T-helper 17 cell (primary cell): ENCODE data around the gene PHF24. TPM values are rescaled to one million over a fixed set of nuclear protein-coding genes. Genes with fewer than 3 reads are reported as not detected.
"Not testable (repeated sequence)": the region's sequence is repeated elsewhere in the genome, so short reads cannot be mapped to it uniquely, and the experiment has no call there.

ENCODE experiments used
- ATAC-seq: fragments of 150-1000 bp; cut with Tn5 transposase; 2 replicates; pipeline ENCODE4 v1.10.0; 2021; ENCODE audit warnings: mild to moderate bottlenecking, moderate library complexity
- DNase-seq, 3 donors: peaks; one replicate each; pipeline versions ENCODE4 v3.0.0 to v3.0.0-alpha.2; 2020 to 2021
- H3K9me3 ChIP-seq: one replicate; pipeline ENCODE4 v1.7.0; 2013; ENCODE audit warnings: low read length, mild to moderate bottlenecking; ENCODE audit not compliant: control insufficient read depth, poor library complexity, severe bottlenecking
- H3K27ac Mint-ChIP-seq: one replicate; pipeline ENCODE4 v1.8.0; 2022; ENCODE audit warnings: mild to moderate bottlenecking, moderate library complexity, mixed read lengths
- H3K27me3 Mint-ChIP-seq: one replicate; pipeline ENCODE4 v1.8.0; 2022; ENCODE audit warnings: mixed read lengths
- H3K36me3 Mint-ChIP-seq: one replicate; pipeline ENCODE4 v1.8.0; 2022; ENCODE audit warnings: low read depth, mixed read lengths
- H3K4me1 Mint-ChIP-seq: one replicate; pipeline ENCODE4 v1.8.0; 2022; ENCODE audit warnings: mild to moderate bottlenecking, mixed read lengths
- H3K4me3 Mint-ChIP-seq: one replicate; pipeline ENCODE4 v1.8.0; 2022; ENCODE audit warnings: mild to moderate bottlenecking, moderate library complexity, mixed read lengths
- total RNA-seq, 4 donors: library from RNA in 2 of 4; stranded (reverse) in 2 of 4; gene quantifications; one replicate each; pipeline ENCODE4 v1.2.3 and lab custom pipeline; 2022 to 2026

The PHF24 gene
- total RNA-seq (not detected), total RNA-seq (lab: John Stamatoyannopoulos, UW) (0 reads per million in 2 donors)

GRCh38 chr9:34957492-34958410 is at the start of gene PHF24:
PHF24 (plus strand) TSS chr9:34958285; CDS start chr9:34971299, 13,014 bp downstream.
- DNase-seq (peak in 2 of 3 donors; percentile 18 to 23), ATAC-seq (peak; percentile 89)
- Mint-ChIP-seq H3K27me3 (peaks cover 75% of the 10 kb centered on the region), H3K36me3 (peaks cover 12% of the 10 kb centered on the region), H3K27ac (no peak within 1 kb of the TSS), H3K4me1 (peaks cover 7% of the 10 kb centered on the region), H3K4me3 (peak within 1 kb of the TSS; percentile 72)
- no peaks in the 10 kb centered on the region for H3K9me3 ChIP-seq

DNA sequence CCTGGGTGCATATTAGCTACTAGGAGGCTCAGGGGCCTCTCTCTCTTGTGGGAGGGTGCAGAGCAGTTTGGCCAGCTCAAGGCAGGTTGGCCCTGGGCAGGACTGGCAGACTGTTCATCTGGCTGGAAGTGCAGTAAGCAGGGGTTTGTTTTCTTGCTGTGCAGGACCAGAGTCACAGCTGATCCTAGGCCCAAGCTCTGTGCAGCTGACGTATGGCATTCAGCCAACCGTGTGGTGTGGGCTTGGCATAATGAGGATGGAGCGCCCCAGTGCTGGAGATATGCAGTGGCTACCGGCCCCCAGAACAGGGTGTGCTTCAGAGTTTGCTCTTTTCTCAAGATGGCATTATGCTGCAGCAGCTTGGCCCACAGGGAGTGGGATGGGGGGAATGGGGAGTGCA is 31.0 kb upstream of the PHF24 start:
- Mint-ChIP-seq H3K27me3 (peaks cover 43% of the 10 kb centered on the region), H3K4me1 (no peaks in the 10 kb centered on the region), H3K27ac (no peak overlapping the region), H3K36me3 (peaks cover 2% of the 10 kb centered on the region), H3K4me3 (no peak overlapping the region)
- no peaks in the 10 kb centered on the region for H3K9me3 ChIP-seq
- no peak for ATAC-seq
- DNase-seq = no peak

DNA sequence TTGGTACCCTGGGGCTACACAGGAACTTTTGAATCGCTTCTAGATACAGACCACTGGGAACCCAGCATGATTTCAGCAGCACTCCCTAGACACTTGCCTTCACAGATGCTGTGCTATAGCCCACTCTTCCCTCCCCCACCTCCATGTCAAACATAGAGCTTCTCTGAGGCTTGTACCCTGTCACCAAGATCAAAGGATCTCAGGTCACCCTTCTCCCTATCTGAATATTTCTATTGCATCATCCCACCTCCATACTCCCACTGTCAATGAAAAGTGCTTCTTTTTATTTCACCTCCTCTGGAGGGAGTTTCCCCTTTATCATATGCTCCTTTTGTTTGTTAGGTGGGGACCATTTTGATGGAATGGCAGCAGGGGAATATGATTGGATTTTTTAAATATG is 29.2 kb upstream of the PHF24 start:
- DNase-seq = no peak
- Mint-ChIP-seq H3K27ac (no peak overlapping the region), H3K27me3 (peaks cover 36% of the 10 kb centered on the region), H3K4me3 (no peak overlapping the region), H3K4me1 (no peaks in the 10 kb centered on the region), H3K36me3 (peaks cover 4% of the 10 kb centered on the region)
- H3K9me3 ChIP-seq = no peaks in the 10 kb centered on the region
- ATAC-seq = no peak

DNA sequence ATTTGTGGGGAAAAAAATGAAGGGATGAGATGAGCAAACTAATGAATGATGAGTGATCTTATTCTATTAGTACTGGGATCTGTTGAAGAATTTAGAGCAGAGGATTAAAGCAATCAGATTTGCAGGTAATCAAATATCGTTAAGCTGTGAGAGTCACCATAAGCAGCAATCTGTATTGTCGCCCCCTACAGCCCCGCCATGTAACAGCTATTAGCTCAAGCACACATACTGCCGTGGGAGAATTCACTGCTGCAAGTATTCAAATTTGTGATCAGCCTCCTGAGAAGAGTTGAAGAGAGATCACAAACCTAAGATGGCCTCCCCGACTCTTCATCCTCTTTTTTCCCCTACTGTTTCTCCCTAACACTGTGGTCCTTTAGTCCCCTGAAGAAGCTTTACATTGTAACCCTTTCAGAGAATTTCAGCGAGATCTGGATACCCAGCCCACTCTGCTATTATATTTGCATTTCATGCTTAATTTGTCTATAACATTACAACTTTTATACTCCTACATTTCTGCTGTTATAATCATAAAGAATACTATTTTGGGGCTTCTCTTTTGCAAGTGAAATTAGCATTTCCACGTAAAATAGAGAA is 28.5 kb upstream of the PHF24 start:
- H3K36me3 Mint-ChIP-seq = peaks cover 4% of the 10 kb centered on the region
- H3K27me3 Mint-ChIP-seq = peaks cover 42% of the 10 kb centered on the region
- ATAC-seq (peak; percentile 57), DNase-seq (no peak)
- H3K27ac Mint-ChIP-seq = no peak overlapping the region
- H3K4me3 Mint-ChIP-seq = no peak overlapping the region
- no peaks in the 10 kb centered on the region for H3K4me1 Mint-ChIP-seq
- no peaks in the 10 kb centered on the region for H3K9me3 ChIP-seq

- not testable (repeated sequence) for H3K9me3 ChIP-seq, DNase-seq, H3K4me3 Mint-ChIP-seq, H3K36me3 Mint-ChIP-seq, H3K27ac Mint-ChIP-seq, ATAC-seq, H3K4me1 Mint-ChIP-seq
- peaks cover 39% of the 10 kb centered on the region for H3K27me3 Mint-ChIP-seq
These were observed 18.1 kb upstream of the PHF24 start for GRCh38 chr9:34939989-34940388.

GRCh38 chr9:34948451-34948850 is 9.6 kb upstream of the PHF24 start:
- DNase-seq (no peak), ATAC-seq (no peak)
- no peaks in the 10 kb centered on the region for H3K9me3 ChIP-seq
- H3K4me1 Mint-ChIP-seq = peaks cover 4% of the 10 kb centered on the region
- H3K4me3 Mint-ChIP-seq = no peak overlapping the region
- no peak overlapping the region for H3K27ac Mint-ChIP-seq
- peaks cover 56% of the 10 kb centered on the region for H3K27me3 Mint-ChIP-seq
- peaks cover 2% of the 10 kb centered on the region for H3K36me3 Mint-ChIP-seq

DNA sequence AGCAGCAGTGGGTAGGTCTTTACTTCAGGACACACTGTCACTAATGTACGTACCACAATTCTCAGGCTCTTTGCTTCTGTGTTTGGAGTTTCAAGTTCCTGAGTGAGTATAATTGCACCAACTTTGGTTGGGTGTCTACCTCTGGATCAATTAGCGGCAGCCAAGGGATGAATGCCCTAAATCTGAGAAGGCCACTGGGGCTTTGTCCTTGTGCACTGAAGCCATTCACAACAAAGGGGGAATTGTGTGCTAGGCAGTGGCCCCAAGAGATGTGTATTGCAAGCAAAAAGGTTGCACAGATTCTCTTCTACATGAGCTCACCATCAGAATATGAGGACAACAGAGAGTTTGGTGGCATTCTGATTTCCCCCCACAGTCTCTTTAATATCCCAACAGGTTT is 3.9 kb upstream of the PHF24 start:
- H3K4me1 Mint-ChIP-seq = peaks cover 6% of the 10 kb centered on the region
- DNase-seq (no peak), ATAC-seq (no peak)
- H3K9me3 ChIP-seq = no peaks in the 10 kb centered on the region
- no peak overlapping the region for H3K27ac Mint-ChIP-seq
- no peak overlapping the region for H3K4me3 Mint-ChIP-seq
- H3K27me3 Mint-ChIP-seq = peaks cover 71% of the 10 kb centered on the region
- peaks cover 6% of the 10 kb centered on the region for H3K36me3 Mint-ChIP-seq

DNA sequence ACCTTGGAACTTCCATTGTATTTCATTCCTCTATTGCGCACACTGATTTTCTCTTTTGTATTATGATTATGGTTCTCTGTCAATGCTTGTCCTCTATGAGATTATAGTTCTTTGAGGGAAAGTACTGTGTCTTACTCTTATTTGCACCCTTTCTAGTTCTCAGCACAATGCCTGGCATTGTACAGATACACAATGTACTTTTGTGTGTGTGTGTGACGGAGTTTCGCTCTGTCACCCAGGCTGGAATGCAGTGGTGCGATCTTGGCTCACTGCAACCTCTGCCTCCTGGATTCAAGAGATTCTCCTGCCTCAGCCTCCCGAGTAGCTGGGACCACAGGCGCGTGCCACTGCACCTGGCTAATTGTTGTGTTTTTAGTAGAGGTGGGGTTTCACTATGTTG is 2.0 kb upstream of the PHF24 start:
- H3K27ac Mint-ChIP-seq, H3K4me1 Mint-ChIP-seq, ATAC-seq, H3K4me3 Mint-ChIP-seq, H3K9me3 ChIP-seq, DNase-seq, H3K36me3 Mint-ChIP-seq: not testable (repeated sequence)
- peaks cover 74% of the 10 kb centered on the region for H3K27me3 Mint-ChIP-seq

DNA sequence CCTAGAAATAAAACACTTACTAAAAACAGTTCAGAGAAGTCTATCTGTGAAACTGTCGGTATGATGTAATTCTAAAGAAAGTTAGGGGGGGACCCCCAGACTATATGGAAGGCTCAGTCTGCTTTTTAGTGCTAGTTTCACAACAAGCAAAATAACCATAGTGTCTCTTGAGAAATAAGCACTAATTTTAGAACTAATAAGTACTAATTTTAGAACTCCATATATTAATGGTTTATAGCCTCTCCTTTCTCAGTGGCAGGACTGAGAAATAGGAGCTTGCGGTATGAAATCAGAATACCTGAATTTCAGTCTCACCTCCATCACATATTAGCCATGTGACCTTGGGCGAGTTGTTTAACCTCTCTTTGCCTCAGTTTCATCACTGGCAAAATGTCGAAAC is 1.4 kb upstream of the PHF24 start:
- Mint-ChIP-seq H3K4me1 (peaks cover 8% of the 10 kb centered on the region), H3K36me3 (peaks cover 12% of the 10 kb centered on the region), H3K4me3 (peak overlapping the region; percentile 19), H3K27ac (no peak overlapping the region), H3K27me3 (peaks cover 74% of the 10 kb centered on the region)
- DNase-seq = no peak
- no peak for ATAC-seq
- no peaks in the 10 kb centered on the region for H3K9me3 ChIP-seq

- H3K4me1 Mint-ChIP-seq = peaks cover 7% of the 10 kb centered on the region
- DNase-seq (no peak), ATAC-seq (peak; percentile 37)
- H3K9me3 ChIP-seq = no peaks in the 10 kb centered on the region
- no peak overlapping the region for H3K27ac Mint-ChIP-seq
- H3K27me3 Mint-ChIP-seq = peaks cover 83% of the 10 kb centered on the region
- H3K36me3 Mint-ChIP-seq = peaks cover 12% of the 10 kb centered on the region
- peak overlapping the region; percentile 63 for H3K4me3 Mint-ChIP-seq
These were observed 412 bp downstream of the PHF24 start for GRCh38 chr9:34958411-34958982.

DNA sequence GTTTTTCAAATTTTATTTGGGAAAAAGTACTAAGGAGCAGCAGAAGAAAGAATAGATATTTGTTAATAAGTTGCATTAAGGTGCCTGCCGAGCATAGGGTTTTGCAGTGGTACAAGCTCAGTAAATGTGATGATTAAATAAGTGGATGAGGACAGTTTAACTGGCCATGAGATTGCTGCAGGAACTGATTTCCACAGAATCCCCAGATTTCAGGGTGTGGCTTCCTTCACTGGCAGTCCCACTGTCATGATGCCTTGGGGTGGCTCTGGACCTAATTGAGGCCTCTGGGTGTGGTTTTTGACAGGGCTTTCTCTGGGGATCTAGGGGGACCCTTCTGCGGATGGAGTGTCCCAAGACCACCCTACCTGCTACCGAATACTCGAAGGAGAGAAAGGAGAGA is 1.4 kb downstream of the PHF24 start:
- DNase-seq (no peak), ATAC-seq (no peak)
- H3K36me3 Mint-ChIP-seq = peaks cover 9% of the 10 kb centered on the region
- H3K4me1 Mint-ChIP-seq = peaks cover 8% of the 10 kb centered on the region
- no peaks in the 10 kb centered on the region for H3K9me3 ChIP-seq
- no peak overlapping the region for H3K27ac Mint-ChIP-seq
- no peak overlapping the region for H3K4me3 Mint-ChIP-seq
- peaks cover 86% of the 10 kb centered on the region for H3K27me3 Mint-ChIP-seq

DNA sequence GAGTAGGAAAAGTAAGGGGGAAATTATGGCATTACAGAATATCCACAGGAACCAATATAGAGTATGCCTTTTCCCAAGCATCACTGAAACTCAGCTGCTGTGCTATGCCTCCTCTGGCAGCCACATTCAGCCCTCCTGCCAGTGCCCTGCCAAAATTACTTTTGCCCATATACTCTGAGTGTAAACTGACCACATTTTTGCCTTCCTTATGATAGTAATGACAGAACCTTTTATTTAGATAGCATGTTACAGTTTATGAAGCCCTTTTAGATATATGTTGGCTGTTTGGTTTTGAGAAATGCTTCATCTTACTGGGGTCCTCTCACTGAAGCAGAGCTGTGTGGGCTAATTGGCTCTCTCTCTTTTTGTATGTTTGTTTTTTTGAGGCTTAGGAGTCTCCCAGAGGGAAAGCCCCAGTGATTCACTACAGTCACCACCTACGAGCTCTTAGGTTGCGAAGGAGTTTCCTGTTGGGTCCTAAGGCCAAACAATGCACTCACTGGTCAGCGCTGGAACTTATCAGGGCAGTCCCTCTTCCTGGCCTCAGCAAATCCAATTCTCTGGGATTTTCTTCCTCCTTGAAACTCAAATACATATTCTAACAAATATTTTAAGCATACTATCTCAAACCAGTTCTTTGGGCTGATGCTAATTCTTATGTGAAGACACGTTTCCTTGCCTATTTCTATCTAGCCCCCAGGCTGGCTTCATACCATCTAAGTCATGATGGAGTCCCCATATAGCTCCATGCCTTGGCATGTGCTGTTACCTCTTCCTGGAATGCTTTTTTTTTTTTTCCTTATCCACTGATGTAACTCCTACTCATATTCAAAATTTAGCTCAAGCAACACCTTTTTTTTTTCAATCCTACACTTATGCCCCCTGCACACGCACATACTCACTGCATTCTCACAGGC is 3.7 kb downstream of the PHF24 start:
- ATAC-seq (no peak), DNase-seq (no peak)
- H3K27me3 Mint-ChIP-seq = peaks cover 86% of the 10 kb centered on the region
- H3K9me3 ChIP-seq = no peaks in the 10 kb centered on the region
- H3K36me3 Mint-ChIP-seq = peaks cover 5% of the 10 kb centered on the region
- H3K27ac Mint-ChIP-seq = no peak overlapping the region
- peaks cover 10% of the 10 kb centered on the region for H3K4me1 Mint-ChIP-seq
- no peak overlapping the region for H3K4me3 Mint-ChIP-seq

DNA sequence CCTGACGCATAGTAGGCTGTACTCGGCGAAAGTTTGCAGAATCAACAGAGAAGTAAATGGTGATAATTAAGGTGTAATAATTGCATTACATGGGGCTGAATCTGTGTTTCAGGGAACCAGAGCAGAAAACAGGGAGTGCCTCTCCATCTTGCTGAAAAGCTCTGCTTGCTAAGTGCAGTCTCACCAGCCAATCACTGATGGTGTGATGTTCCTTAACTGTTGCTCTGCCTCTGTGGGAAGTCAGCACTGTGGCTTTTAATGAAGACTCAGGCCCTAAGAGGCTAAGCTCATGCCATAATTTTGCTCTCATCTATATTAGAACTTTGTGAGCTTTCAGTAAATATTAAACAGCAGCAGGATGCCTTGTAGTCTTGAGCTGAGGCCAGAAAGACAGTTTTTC is 4.5 kb downstream of the PHF24 start:
- DNase-seq = no peak
- peaks cover 86% of the 10 kb centered on the region for H3K27me3 Mint-ChIP-seq
- no peak overlapping the region for H3K27ac Mint-ChIP-seq
- ATAC-seq = no peak
- H3K9me3 ChIP-seq = no peaks in the 10 kb centered on the region
- H3K4me1 Mint-ChIP-seq = peaks cover 8% of the 10 kb centered on the region
- H3K36me3 Mint-ChIP-seq = peaks cover 5% of the 10 kb centered on the region
- H3K4me3 Mint-ChIP-seq = no peak overlapping the region
